H1 (cell line): ENCODE measurements around the gene USH2A. TPM values are rescaled to one million over a fixed set of nuclear protein-coding genes. Genes with fewer than 3 reads are reported as not detected.
A peak's percentile ranks its signal among the peaks of the same experiment; 100 is the strongest.

ENCODE experiments used
- CTCF ChIA-PET: fragments of 300-600 bp; sonication (Branson Sonifier 250); formaldehyde crosslinking; loops from one replicate; lab custom pipeline; 2021; ENCODE audit not compliant: partially characterized antibody; lab: Charles Lee
- POLR2A ChIA-PET: fragments of 300-600 bp; sonication (Branson Sonifier 250); formaldehyde crosslinking; loops from one replicate; lab custom pipeline; 2021; ENCODE audit warnings: inconsistent platforms; ENCODE audit not compliant: partially characterized antibody; lab: Charles Lee
- DNase-seq, 2 experiments: peaks; one replicate each; pipeline versions ENCODE4 v3.0.0 to v3.0.0-alpha.2; 2010 to 2022; ENCODE audit warnings: low spot score in 2 of 2, low read depth in 1 of 2, mixed read lengths in 1 of 2
- FAIRE-seq: peaks from 2 replicates; lab custom pipeline; 2011; peaks lifted over from hg19 to GRCh38; lab: Jason Lieb, UNC
- H2AFZ ChIP-seq: 2 replicates; pipeline ENCODE4 v1.8.1; 2012; ENCODE audit warnings: low read length, inconsistent platforms
- H2AK5ac ChIP-seq: 2 replicates; pipeline ENCODE4 v1.6.1; 2013; ENCODE audit warnings: low read depth, low read length
- H2BK120ac ChIP-seq: replicated peaks from 2 replicates; pipeline ENCODE3; 2013; ENCODE audit warnings: low read depth, low read length, inconsistent platforms
- H2BK12ac ChIP-seq: 2 replicates; pipeline ENCODE4 v1.6.1; 2013; ENCODE audit warnings: low read depth, low read length
- H2BK15ac ChIP-seq: 2 replicates; pipeline ENCODE4 v1.6.1; 2013; ENCODE audit warnings: low read length
- H2BK20ac ChIP-seq: 2 replicates; pipeline ENCODE4 v1.6.1; 2013; ENCODE audit warnings: low read length
- H2BK5ac ChIP-seq: 2 replicates; pipeline ENCODE4 v1.6.1; 2013; ENCODE audit warnings: low read depth, low read length
- H3K14ac ChIP-seq: 2 replicates; pipeline ENCODE4 v1.6.1; 2013; ENCODE audit warnings: inconsistent platforms; ENCODE audit not compliant: insufficient read length
- H3K18ac ChIP-seq: 2 replicates; pipeline ENCODE4 v1.6.1; 2013; ENCODE audit warnings: low read length; ENCODE audit errors: extremely low read depth
- H3K23ac ChIP-seq: 2 replicates; pipeline ENCODE4 v1.6.1; 2013; ENCODE audit warnings: inconsistent platforms; ENCODE audit not compliant: insufficient read length
- H3K23me2 ChIP-seq: 2 replicates; pipeline ENCODE4 v1.6.1; 2013; ENCODE audit warnings: low read depth, low read length
- H3K27ac ChIP-seq: 2 replicates; pipeline ENCODE4 v1.6.1; 2011; ENCODE audit warnings: low read depth, low read length, inconsistent platforms
- H3K27me3 ChIP-seq, 4 experiments: replicated peaks in 1 of 4; 1 replicate in 1 of 4; 2 replicates in 3 of 4; pipeline versions ENCODE4 v1.6.1 to v1.8.1; 2011 to 2013; ENCODE audit warnings: low read length in 3 of 4, mild to moderate bottlenecking in 3 of 4, inconsistent platforms in 2 of 4, mixed read lengths in 2 of 4, moderate library complexity in 1 of 4; ENCODE audit not compliant: control insufficient read depth in 3 of 4, insufficient read depth in 3 of 4; ENCODE audit errors: extremely low read depth in 1 of 4
- H3K36me3 ChIP-seq, 4 experiments: 2 replicates each; pipeline versions ENCODE4 v1.6.1 to v1.8.1; 2011 to 2013; ENCODE audit warnings: mild to moderate bottlenecking in 4 of 4, low read length in 3 of 4, moderate library complexity in 2 of 4, control low read depth in 1 of 4, inconsistent platforms in 1 of 4; ENCODE audit not compliant: insufficient read depth in 4 of 4, control insufficient read depth in 2 of 4
- H3K4ac ChIP-seq: replicated peaks from 2 replicates; pipeline ENCODE3; 2013; ENCODE audit warnings: low read length, low read depth, mixed read lengths, inconsistent platforms; ENCODE audit not compliant: insufficient read length
- H3K4me1 ChIP-seq, 4 experiments: replicated peaks in 1 of 4; 1 replicate in 1 of 4; 2 replicates in 3 of 4; pipeline versions ENCODE4 v1.6.1 to v1.8.1; 2011 to 2013; ENCODE audit warnings: low read length in 3 of 4, inconsistent platforms in 2 of 4, mixed read lengths in 1 of 4; ENCODE audit not compliant: insufficient read depth in 4 of 4, control insufficient read depth in 3 of 4
- H3K4me2 ChIP-seq, 2 experiments: 2 replicates each; pipeline versions ENCODE4 v1.6.1 to v1.8.1; 2011 to 2013; ENCODE audit warnings: low read depth in 2 of 2, low read length in 2 of 2, control low read depth in 1 of 2, inconsistent platforms in 1 of 2, mild to moderate bottlenecking in 1 of 2; ENCODE audit not compliant: insufficient read depth in 1 of 2
- H3K4me3 ChIP-seq, 4 experiments: fragments of 200-600, 300-600 bp in 1 of 4; sonication (generic), shearing (Covaris generic), sonication (Bioruptor Twin) in 1 of 4; 2 replicates each; pipeline versions ENCODE4 v1.5.1 to v1.8.1; 2011 to 2016; ENCODE audit warnings: low read length in 4 of 4, low read depth in 3 of 4, control low read depth in 2 of 4, inconsistent platforms in 2 of 4, mild to moderate bottlenecking in 2 of 4, mixed read lengths in 1 of 4, moderate library complexity in 1 of 4; ENCODE audit not compliant: insufficient read depth in 2 of 4; ENCODE audit errors: extremely low read depth in 1 of 4
- H3K56ac ChIP-seq: replicated peaks from 2 replicates; pipeline ENCODE3; 2013; ENCODE audit warnings: low read depth, mild to moderate bottlenecking, mixed read lengths, low read length, inconsistent platforms; ENCODE audit not compliant: insufficient read length
- H3K79me1 ChIP-seq: 2 replicates; pipeline ENCODE4 v1.6.1; 2013; ENCODE audit warnings: low read depth, low read length, control low read depth
- H3K79me2 ChIP-seq, 2 experiments: 2 replicates each; pipeline versions ENCODE4 v1.6.1 to v1.8.1; 2012 to 2013; ENCODE audit warnings: low read length in 2 of 2, mild to moderate bottlenecking in 2 of 2, inconsistent platforms in 1 of 2; ENCODE audit not compliant: insufficient read depth in 2 of 2, control insufficient read depth in 1 of 2
- H3K9ac ChIP-seq, 4 experiments: replicated peaks in 1 of 4; 1 replicate in 1 of 4; 2 replicates in 3 of 4; pipeline versions ENCODE4 v1.6.1 to v1.8.1; 2011 to 2013; ENCODE audit warnings: low read depth in 3 of 4, low read length in 3 of 4, control low read depth in 2 of 4, mild to moderate bottlenecking in 2 of 4, moderate library complexity in 2 of 4, inconsistent platforms in 1 of 4; ENCODE audit errors: extremely low read depth in 1 of 4
- H3K9me3 ChIP-seq, 2 experiments: 2 replicates each; pipeline versions ENCODE4 v1.6.1 to v1.8.1; 2012 to 2013; ENCODE audit warnings: mild to moderate bottlenecking in 2 of 2, moderate library complexity in 2 of 2, control low read depth in 1 of 2, inconsistent platforms in 1 of 2, low read depth in 1 of 2, low read length in 1 of 2, mixed read lengths in 1 of 2; ENCODE audit not compliant: insufficient read depth in 2 of 2
- H4K20me1 ChIP-seq, 2 experiments: replicated peaks in 1 of 2; 2 replicates each; pipeline versions ENCODE3 to v1.8.1; 2011 to 2013; ENCODE audit warnings: inconsistent platforms in 2 of 2, low read length in 2 of 2, mild to moderate bottlenecking in 1 of 2; ENCODE audit not compliant: insufficient read depth in 2 of 2, control insufficient read depth in 1 of 2
- H4K5ac ChIP-seq: 2 replicates; pipeline ENCODE4 v1.6.1; 2013; ENCODE audit warnings: low read length, low read depth, mixed read lengths, inconsistent platforms; ENCODE audit not compliant: insufficient read length
- H4K8ac ChIP-seq: 2 replicates; pipeline ENCODE4 v1.8.0; 2013; ENCODE audit warnings: mild to moderate bottlenecking, moderate library complexity, low read length, inconsistent platforms; ENCODE audit not compliant: insufficient read depth; ENCODE audit errors: extremely low read depth
- H4K91ac ChIP-seq: replicated peaks from 2 replicates; pipeline ENCODE3; 2013; ENCODE audit warnings: low read length, mixed read lengths, inconsistent platforms; ENCODE audit not compliant: insufficient read length
- BACH1 ChIP-seq: IDR thresholded peaks from 2 replicates; pipeline ENCODE4 v1.6.1; 2012; ENCODE audit warnings: low read length, improper control_type of control experiment
- CEBPB ChIP-seq: IDR thresholded peaks from 2 replicates; pipeline ENCODE4 v1.6.1; 2012; ENCODE audit warnings: low read depth, low read length
- CHD2 ChIP-seq: IDR thresholded peaks from 2 replicates; pipeline ENCODE4 v1.6.1; 2012; ENCODE audit warnings: low read length, improper control_type of control experiment
- EP300 ChIP-seq, 2 experiments: IDR thresholded peaks; 1 replicate in 1 of 2; 2 replicates in 1 of 2; pipeline ENCODE4 v1.6.1; 2011 to 2012; ENCODE audit warnings: low read depth in 2 of 2, low read length in 2 of 2, mild to moderate bottlenecking in 2 of 2, borderline replicate concordance in 1 of 2, inconsistent platforms in 1 of 2, moderate library complexity in 1 of 2
- GTF2F1 ChIP-seq: IDR thresholded peaks from 2 replicates; pipeline ENCODE4 v1.6.1; 2012; ENCODE audit warnings: low read depth, low read length, improper control_type of control experiment, borderline replicate concordance
- HDAC2 ChIP-seq, 2 experiments: fragments of 300-600 bp in 1 of 2; sonication (generic) in 1 of 2; IDR thresholded peaks; 2 replicates each; pipeline ENCODE4 v1.6.1; 2011 to 2012; ENCODE audit warnings: low read depth in 2 of 2, low read length in 2 of 2, mild to moderate bottlenecking in 2 of 2, moderate library complexity in 2 of 2, borderline replicate concordance in 1 of 2, inconsistent platforms in 1 of 2
- NANOG ChIP-seq: IDR thresholded peaks from 2 replicates; pipeline ENCODE4 v1.6.1; 2011; ENCODE audit warnings: low read length, low read depth, mild to moderate bottlenecking, inconsistent platforms; ENCODE audit not compliant: insufficient read depth, poor library complexity, severe bottlenecking
- NRF1 ChIP-seq: IDR thresholded peaks from 2 replicates; pipeline ENCODE4 v1.6.1; 2011; ENCODE audit warnings: mild to moderate bottlenecking, low read depth, low read length, improper control_type of control experiment
- PHF8 ChIP-seq: fragments of 200-600 bp; sonication (generic); conservative IDR thresholded peaks from 2 replicates; pipeline ENCODE4 v1.7.1; 2012; ENCODE audit warnings: low read depth, mild to moderate bottlenecking, inconsistent platforms, low read length, moderate library complexity
- POLR2A ChIP-seq, 2 experiments: IDR thresholded peaks; 1 replicate in 1 of 2; 2 replicates in 1 of 2; pipeline ENCODE4 v1.6.1; 2011; ENCODE audit warnings: low read depth in 2 of 2, low read length in 2 of 2, mild to moderate bottlenecking in 2 of 2; ENCODE audit errors: control extremely low read depth in 1 of 2
- RNF2 ChIP-seq: fragments of 200-900, 300-1000 bp; sonication (generic); IDR thresholded peaks from 2 replicates; pipeline ENCODE4 v1.7.1; 2016; ENCODE audit warnings: borderline replicate concordance, low read depth, mild to moderate bottlenecking, antibody characterized with exemption, low read length; ENCODE audit not compliant: poor library complexity, severe bottlenecking; ENCODE audit errors: missing control alignments
- SAP30 ChIP-seq: fragments of 300-600 bp; sonication (generic); IDR thresholded peaks from 2 replicates; pipeline ENCODE4 v1.7.1; 2012; ENCODE audit warnings: low read length, moderate library complexity, mild to moderate bottlenecking, inconsistent platforms; ENCODE audit not compliant: insufficient read depth, insufficient replicate concordance
- SIX5 ChIP-seq: IDR thresholded peaks from 2 replicates; pipeline ENCODE4 v1.6.1; 2011; ENCODE audit warnings: mild to moderate bottlenecking, low read depth, low read length
- TCF12 ChIP-seq: IDR thresholded peaks from 2 replicates; pipeline ENCODE4 v1.6.1; 2011; ENCODE audit warnings: low read depth, mild to moderate bottlenecking, low read length
- WGBS, 2 experiments: shearing (Covaris generic) in 1 of 2; methylation state at CpG; one replicate each; pipeline versions ENCODE4 v1.1.6 to v1.1.7; 2013 to 2015; ENCODE audit warnings: low lambda C conversion rate in 2 of 2, mixed read lengths in 2 of 2, inconsistent platforms in 1 of 2, low coverage in 1 of 2, missing lambda C conversion rate in 1 of 2; ENCODE audit not compliant: insufficient replicate concordance in 2 of 2, insufficient coverage in 1 of 2, insufficient read length in 1 of 2; ENCODE audit errors: extremely low coverage in 1 of 2, missing lambda C conversion rate in 1 of 2; 5-methylcytosine and 5-hydroxymethylcytosine counted together
- polyA plus RNA-seq, 7 experiments: library from polyadenylated mRNA; depleted of rRNA in 3 of 7; stranded (reverse) in 5 of 7; unstranded in 2 of 7; fragments of >200 nt in 5 of 7; fragments of 200-250 nt in 2 of 7; gene quantifications; 1 replicate in 5 of 7; 2 replicates in 1 of 7; 4 replicates in 1 of 7; pipeline versions ENCODE4 v1.2.1 to v1.2.3, GENCODE V29; 2011 to 2013; ENCODE audit warnings: missing spikeins in 2 of 7, mixed read lengths in 2 of 7
- total RNA-seq: library from RNA; stranded (reverse); fragmentation: NEBNext Ultra II Directional; extraction: Animal tissue kit (Norgen Biotek cat#: 25700); gene quantifications from 2 replicates; pipeline ENCODE4 v1.2.1, GENCODE V29; 2021

USH2A gene
- total and polyA plus RNA-seq, 2 of the 8 experiments (the other 6 are each of a cell fraction or from before 2014, with no cell fraction given) = 0.02 to 0.17 TPM

- Histone ChIP-seq H2BK20ac (no peak overlapping the region), H4K5ac (no peak overlapping the region), H3K4ac (no peak overlapping the region), H2AK5ac (no peak overlapping the region), H2BK15ac (no peak overlapping the region), H2BK120ac (no peak overlapping the region), H2BK5ac (no peak overlapping the region), H3K27ac (no peak overlapping the region), H3K9me3 (no peaks in the 10 kb centered on the region), H4K20me1 (no peaks in the 10 kb centered on the region), H3K4me2 (no peak overlapping the region), H3K14ac (no peak overlapping the region), H3K4me3 (no peak overlapping the region), H3K79me2 (no peaks in the 10 kb centered on the region), H3K9ac (no peak overlapping the region), H3K4me1 (no peaks in the 10 kb centered on the region), H2AFZ (0 out of 2 replicates have a peak overlapping the region, but pooled peaks have one; percentile 57), H3K18ac (no peak overlapping the region), H3K23ac (no peak overlapping the region), H4K8ac (no peak overlapping the region), H3K36me3 (no peaks in the 10 kb centered on the region), H3K23me2 (no peaks in the 10 kb centered on the region), H4K91ac (no peak overlapping the region), H3K27me3 (peaks cover 0 to 1% (median 0%) of the 10 kb centered on the region in 4 experiments; a peak in 1 of 7 replicates), H3K56ac (no peak overlapping the region), H2BK12ac (no peak overlapping the region), H3K79me1 (no peaks in the 10 kb centered on the region)
- WGBS, 2 experiments = 83% methylated on average over 3 of the region's 3 CpGs; no CpG with 5 or more reads in 1 of the 2 experiments
- ChIA-PET CTCF (interaction anchor here (1.0 kb wide), 1 partner anchor 48 kb away, joined by 5 read pairs; no protein-coding TSS in a partner anchor), POLR2A (interaction anchor here (0.6 kb wide), 1 partner anchor 52 kb away, joined by 3 read pairs; no protein-coding TSS in a partner anchor)
- DNase-seq (no peak), FAIRE-seq (no peak)
- TF ChIP-seq EP300 (IDR thresholded peaks at IDR 0.05; ENCODE audit: borderline replicate concordance in 1 of 2, low read depth in 2 of 2, low read length in 2 of 2) = no peak
- no peak for TF ChIP-seq HDAC2 (IDR thresholded peaks at IDR 0.05; ENCODE audit: borderline replicate concordance in 1 of 2, low read depth in 2 of 2, low read length in 2 of 2)
- TF ChIP-seq CEBPB = no peak
- no peak for TF ChIP-seq RNF2
- no peak for TF ChIP-seq POLR2A (IDR thresholded peaks at IDR 0.05; ENCODE audit: control extremely low read depth in 1 of 2, low read depth in 2 of 2, low read length in 2 of 2)
- no peak for TF ChIP-seq SAP30
- TF ChIP-seq SIX5 = no peak
- no peak for TF ChIP-seq GTF2F1
- no peak for TF ChIP-seq NANOG
- TF ChIP-seq CHD2 = no peak
- TF ChIP-seq NRF1 = no peak
- no peak for TF ChIP-seq BACH1
- TF ChIP-seq PHF8 = no peak
- TF ChIP-seq TCF12 = no peak
These were observed 352.0 kb downstream of the USH2A start for GRCh38 chr1:216071262-216071661.
